Measurements from ENCODE around the gene IL5.

The IL5 gene

DNA sequence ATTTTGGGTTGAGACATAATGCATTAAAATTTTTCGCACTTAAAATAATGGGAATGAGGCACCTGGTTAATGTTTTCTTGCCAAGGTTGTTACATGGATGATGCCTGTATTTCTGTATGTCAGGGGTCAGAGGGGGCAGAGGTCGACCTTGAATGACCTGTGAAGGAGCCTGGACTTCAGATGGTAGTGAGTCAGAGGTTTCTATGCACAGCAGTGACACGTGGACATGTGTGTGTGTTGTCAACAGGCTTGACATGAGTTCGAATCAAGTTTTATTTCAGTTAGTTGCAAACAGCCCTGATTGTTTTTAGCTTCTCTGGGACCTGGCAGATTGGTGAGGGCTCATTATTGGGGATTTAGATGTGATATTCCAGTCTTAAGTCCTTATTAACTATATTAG is 3.6 kb downstream of the IL5 start:
- H2BK12ac ChIP-seq (ENCODE audit: low read length in 2 of 2) = no peak overlapping the region
- H2BK5ac ChIP-seq (ENCODE audit: low read depth, low read length, poor library complexity, severe bottlenecking) = no peak overlapping the region
- H3K79me1 ChIP-seq (replicated peaks; ENCODE audit: low read length, poor library complexity, severe bottlenecking) = no peaks in the 10 kb centered on the region
- no peak overlapping the region for H4K91ac ChIP-seq (ENCODE audit: low read length)
- no peak overlapping the region for H2BK120ac ChIP-seq (ENCODE audit: low read depth, low read length)
- no peaks in the 10 kb centered on the region for H3K4me1 ChIP-seq (ENCODE audit: control insufficient read depth, insufficient read depth, low read depth, low read length)
- no peak overlapping the region for H2AFZ ChIP-seq (ENCODE audit: low read depth, low read length)
- DNase-seq = no peak
- H4K8ac ChIP-seq (ENCODE audit: low read length) = no peak overlapping the region
- H3K14ac ChIP-seq (ENCODE audit: low read length in 2 of 2) = no peak overlapping the region
- no peak overlapping the region for H3K9ac ChIP-seq (ENCODE audit: low read length)
- no peaks in the 10 kb centered on the region for H3K36me3 ChIP-seq (ENCODE audit: control insufficient read depth in 1 of 2, insufficient read depth in 2 of 2, low read depth in 1 of 2, low read length in 2 of 2)
- no peak overlapping the region for H3K4me2 ChIP-seq (ENCODE audit: low read length, poor library complexity, severe bottlenecking)
- no peak overlapping the region for H2AK5ac ChIP-seq (ENCODE audit: low read length, severe bottlenecking)
- peaks cover 18 to 20% of the 10 kb centered on the region in 2 experiments for H3K27me3 ChIP-seq (ENCODE audit: control insufficient read depth in 1 of 2, insufficient read depth in 1 of 2, low read length in 2 of 2)
- H3K27ac ChIP-seq (ENCODE audit: low read length, poor library complexity, severe bottlenecking) = no peak overlapping the region
- no peak overlapping the region for H3K4me3 ChIP-seq (ENCODE audit: insufficient read depth in 1 of 2, low read depth in 1 of 2, low read length in 2 of 2)
- no peak overlapping the region for H3K18ac ChIP-seq (ENCODE audit: low read depth in 1 of 2, low read length in 2 of 2)
- 78% methylated on average over 4 of the region's 4 CpGs for WGBS
- no peak overlapping the region for H3K4ac ChIP-seq (ENCODE audit: low read depth in 1 of 2, low read length in 2 of 2)
- H3K9me3 ChIP-seq (ENCODE audit: control insufficient read depth, low read length) = no peaks in the 10 kb centered on the region
- no peak overlapping the region for H2BK15ac ChIP-seq (ENCODE audit: low read depth, poor library complexity, severe bottlenecking)
- H3K23ac ChIP-seq (ENCODE audit: low read length in 2 of 2) = no peak overlapping the region

DNA sequence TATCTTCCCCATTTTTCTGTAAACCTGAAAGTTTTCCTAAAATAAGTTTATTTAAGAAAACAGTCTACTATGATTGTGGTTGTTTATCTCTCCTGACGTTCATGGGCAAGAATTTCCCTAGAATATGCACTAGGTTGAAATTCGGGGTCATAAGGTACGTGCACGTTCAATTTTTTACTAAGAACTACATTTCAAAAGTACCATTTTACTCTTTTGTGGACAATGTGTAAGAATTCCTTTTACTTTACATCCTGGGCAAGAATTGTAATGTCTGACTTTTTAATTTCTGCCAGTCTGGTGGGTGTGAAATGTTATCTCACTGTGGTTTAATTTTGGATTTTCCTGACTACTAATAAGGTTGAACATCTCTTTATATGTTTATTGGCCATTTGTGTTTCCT is 12.4 kb downstream of the IL5 start:
- no peak overlapping the region for H2BK12ac ChIP-seq (ENCODE audit: low read length in 2 of 2)
- no peak overlapping the region for H4K8ac ChIP-seq (ENCODE audit: low read length)
- peaks cover 3% of the 10 kb centered on the region for H3K4me1 ChIP-seq (ENCODE audit: control insufficient read depth, insufficient read depth, low read depth, low read length)
- WGBS = 50% methylated on average over 1 of the region's 4 CpGs
- H3K27me3 ChIP-seq (ENCODE audit: control insufficient read depth in 1 of 2, insufficient read depth in 1 of 2, low read length in 2 of 2) = peaks cover 10 to 35% of the 10 kb centered on the region in 2 experiments
- H3K9ac ChIP-seq (ENCODE audit: low read length) = no peak overlapping the region
- H2AFZ ChIP-seq (ENCODE audit: low read depth, low read length) = no peak overlapping the region
- no peak overlapping the region for H4K91ac ChIP-seq (ENCODE audit: low read length)
- H3K18ac ChIP-seq (ENCODE audit: low read depth in 1 of 2, low read length in 2 of 2) = no peak overlapping the region
- H2BK5ac ChIP-seq (ENCODE audit: low read depth, low read length, poor library complexity, severe bottlenecking) = no peak overlapping the region
- no peak overlapping the region for H3K4me3 ChIP-seq (ENCODE audit: insufficient read depth in 1 of 2, low read depth in 1 of 2, low read length in 2 of 2)
- H3K4me2 ChIP-seq (ENCODE audit: low read length, poor library complexity, severe bottlenecking) = no peak overlapping the region
- H3K23ac ChIP-seq (ENCODE audit: low read length in 2 of 2) = no peak overlapping the region
- H2AK5ac ChIP-seq (ENCODE audit: low read length, severe bottlenecking) = no peak overlapping the region
- DNase-seq = no peak
- H3K79me1 ChIP-seq (replicated peaks; ENCODE audit: low read length, poor library complexity, severe bottlenecking) = no peaks in the 10 kb centered on the region
- H2BK15ac ChIP-seq (ENCODE audit: low read depth, poor library complexity, severe bottlenecking) = no peak overlapping the region
- no peaks in the 10 kb centered on the region for H3K9me3 ChIP-seq (ENCODE audit: control insufficient read depth, low read length)
- no peaks in the 10 kb centered on the region for H3K36me3 ChIP-seq (ENCODE audit: control insufficient read depth in 1 of 2, insufficient read depth in 2 of 2, low read depth in 1 of 2, low read length in 2 of 2)
- H3K4ac ChIP-seq (ENCODE audit: low read depth in 1 of 2, low read length in 2 of 2) = no peak overlapping the region
- H2BK120ac ChIP-seq (ENCODE audit: low read depth, low read length) = no peak overlapping the region
- H3K14ac ChIP-seq (ENCODE audit: low read length in 2 of 2) = no peak overlapping the region
- no peak overlapping the region for H3K27ac ChIP-seq (ENCODE audit: low read length, poor library complexity, severe bottlenecking)

DNA sequence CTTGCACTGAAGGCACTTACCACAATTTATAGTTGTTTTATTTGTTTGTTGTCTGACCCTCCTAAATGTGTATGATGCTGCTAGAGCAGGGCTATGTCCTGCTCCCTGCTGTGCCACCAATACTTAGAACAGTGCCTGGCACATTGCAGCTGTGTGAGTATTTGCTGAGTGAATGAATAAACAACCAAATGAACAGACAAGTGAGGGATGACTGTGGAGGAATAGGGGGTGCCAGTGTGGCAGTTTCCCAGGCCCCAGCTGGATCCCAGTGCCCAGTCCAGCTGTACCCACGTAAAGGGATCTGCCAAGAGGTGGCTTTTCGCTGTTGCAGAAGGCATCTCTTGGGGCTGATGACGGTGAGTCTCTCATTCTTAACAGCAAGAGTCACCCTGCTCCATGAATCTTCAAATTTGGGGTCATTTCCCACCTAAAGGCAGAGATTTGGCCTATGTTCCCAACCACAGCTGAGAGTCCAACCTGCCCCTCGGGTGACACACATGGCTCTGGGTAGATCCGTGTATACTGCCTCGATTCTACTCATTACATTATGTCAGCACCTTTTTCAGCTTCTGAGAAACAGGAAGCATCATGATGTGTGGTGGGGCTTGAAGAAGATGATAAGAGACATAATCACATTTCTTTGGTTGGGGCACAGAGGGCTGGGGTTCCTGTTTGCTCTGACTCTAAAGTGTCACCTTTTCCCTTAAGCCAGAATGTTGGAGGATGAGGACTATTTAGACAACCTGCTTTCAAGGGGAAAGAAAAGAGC is 14.3 kb downstream of the IL5 start:
- no peak overlapping the region for H3K27ac ChIP-seq (ENCODE audit: low read length, poor library complexity, severe bottlenecking)
- DNase-seq = no peak
- H3K4me2 ChIP-seq (ENCODE audit: low read length, poor library complexity, severe bottlenecking) = no peak overlapping the region
- no peaks in the 10 kb centered on the region for H3K9me3 ChIP-seq (ENCODE audit: control insufficient read depth, low read length)
- H3K14ac ChIP-seq (ENCODE audit: low read length in 2 of 2) = no peak overlapping the region
- H3K79me1 ChIP-seq (replicated peaks; ENCODE audit: low read length, poor library complexity, severe bottlenecking) = no peaks in the 10 kb centered on the region
- no peak overlapping the region for H3K9ac ChIP-seq (ENCODE audit: low read length)
- no peak overlapping the region for H3K18ac ChIP-seq (ENCODE audit: low read depth in 1 of 2, low read length in 2 of 2)
- no peak overlapping the region for H2BK15ac ChIP-seq (ENCODE audit: low read depth, poor library complexity, severe bottlenecking)
- no peak overlapping the region for H4K8ac ChIP-seq (ENCODE audit: low read length)
- no peak overlapping the region for H2AK5ac ChIP-seq (ENCODE audit: low read length, severe bottlenecking)
- H2BK120ac ChIP-seq (ENCODE audit: low read depth, low read length) = no peak overlapping the region
- no peaks in the 10 kb centered on the region for H3K36me3 ChIP-seq (ENCODE audit: control insufficient read depth in 1 of 2, insufficient read depth in 2 of 2, low read depth in 1 of 2, low read length in 2 of 2)
- no peak overlapping the region for H2BK12ac ChIP-seq (ENCODE audit: low read length in 2 of 2)
- no peak overlapping the region for H2BK5ac ChIP-seq (ENCODE audit: low read depth, low read length, poor library complexity, severe bottlenecking)
- H3K27me3 ChIP-seq (ENCODE audit: control insufficient read depth in 1 of 2, insufficient read depth in 1 of 2, low read length in 2 of 2) = peaks cover 4 to 21% of the 10 kb centered on the region in 2 experiments
- H3K23ac ChIP-seq (ENCODE audit: low read length in 2 of 2) = no peak overlapping the region
- H2AFZ ChIP-seq (ENCODE audit: low read depth, low read length) = no peak overlapping the region
- peaks cover 3% of the 10 kb centered on the region for H3K4me1 ChIP-seq (ENCODE audit: control insufficient read depth, insufficient read depth, low read depth, low read length)
- no peak overlapping the region for H4K91ac ChIP-seq (ENCODE audit: low read length)
- WGBS = 87% methylated on average over 3 of the region's 6 CpGs
- H3K4ac ChIP-seq (ENCODE audit: low read depth in 1 of 2, low read length in 2 of 2) = no peak overlapping the region
- H3K4me3 ChIP-seq (ENCODE audit: insufficient read depth in 1 of 2, low read depth in 1 of 2, low read length in 2 of 2) = no peak overlapping the region

DNA sequence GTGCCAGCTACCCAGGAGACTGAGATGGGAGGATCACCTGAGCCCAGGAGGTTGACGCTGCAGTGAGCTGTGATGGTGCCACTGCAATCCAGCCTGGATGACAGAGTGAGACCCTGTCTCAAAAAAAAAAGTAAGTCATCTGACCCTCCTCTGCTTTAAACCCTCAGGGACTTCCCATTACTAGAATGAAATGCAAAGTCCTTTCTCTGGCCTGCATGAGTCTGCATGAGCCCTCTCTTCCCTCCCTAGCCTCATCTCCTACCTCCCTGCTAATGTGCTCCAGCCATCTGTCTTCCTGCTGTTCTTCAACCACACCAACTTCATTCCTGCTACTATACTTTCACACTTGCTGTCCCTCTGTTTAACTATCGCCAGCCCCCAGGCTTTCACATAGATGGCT is 15.3 kb downstream of the IL5 start:
- Histone ChIP-seq H3K9ac (ENCODE audit: low read length) (no peak overlapping the region), H3K4me2 (ENCODE audit: low read length, poor library complexity, severe bottlenecking) (no peak overlapping the region), H3K27me3 (ENCODE audit: control insufficient read depth in 1 of 2, insufficient read depth in 1 of 2, low read length in 2 of 2) (peaks cover 4 to 21% of the 10 kb centered on the region in 2 experiments), H2BK120ac (ENCODE audit: low read depth, low read length) (no peak overlapping the region), H3K14ac (ENCODE audit: low read length in 2 of 2) (no peak overlapping the region), H2AFZ (ENCODE audit: low read depth, low read length) (no peak overlapping the region), H3K36me3 (ENCODE audit: control insufficient read depth in 1 of 2, insufficient read depth in 2 of 2, low read depth in 1 of 2, low read length in 2 of 2) (no peaks in the 10 kb centered on the region), H2AK5ac (ENCODE audit: low read length, severe bottlenecking) (no peak overlapping the region), H4K8ac (ENCODE audit: low read length) (no peak overlapping the region), H4K91ac (ENCODE audit: low read length) (no peak overlapping the region), H3K4me3 (ENCODE audit: insufficient read depth in 1 of 2, low read depth in 1 of 2, low read length in 2 of 2) (no peak overlapping the region), H3K23ac (ENCODE audit: low read length in 2 of 2) (no peak overlapping the region), H3K4ac (ENCODE audit: low read depth in 1 of 2, low read length in 2 of 2) (no peak overlapping the region), H3K79me1 (replicated peaks; ENCODE audit: low read length, poor library complexity, severe bottlenecking) (no peaks in the 10 kb centered on the region), H2BK15ac (ENCODE audit: low read depth, poor library complexity, severe bottlenecking) (no peak overlapping the region), H2BK5ac (ENCODE audit: low read depth, low read length, poor library complexity, severe bottlenecking) (no peak overlapping the region), H3K27ac (ENCODE audit: low read length, poor library complexity, severe bottlenecking) (no peak overlapping the region), H2BK12ac (ENCODE audit: low read length in 2 of 2) (no peak overlapping the region), H3K9me3 (ENCODE audit: control insufficient read depth, low read length) (no peaks in the 10 kb centered on the region), H3K4me1 (ENCODE audit: control insufficient read depth, insufficient read depth, low read depth, low read length) (peaks cover 3% of the 10 kb centered on the region), H3K18ac (ENCODE audit: low read depth in 1 of 2, low read length in 2 of 2) (no peak overlapping the region)
- WGBS = 94% methylated on average over 2 of the region's 2 CpGs
- DNase-seq = no peak

Data from mesenchymal stem cell (in vitro differentiated cells and primary cell).